NCI-H1092 treated with DMSO at 0.1 percent for 48 hours (cell line): Measurements from ENCODE around the gene IVNS1ABP.
"Not testable (repeated sequence)": the region's sequence is repeated elsewhere in the genome, so short reads cannot be mapped to it uniquely, and the experiment has no call there.

Source experiments
- DNase-seq: peaks from one replicate; lab custom pipeline; 2025; lab: John Stamatoyannopoulos, UW

Gene IVNS1ABP

GRCh38 chr1:185292237-185292636 lies 24.8 kb downstream of the IVNS1ABP start:
- no peak for DNase-seq

- DNase-seq, result no peak
These were observed 25.4 kb downstream of the IVNS1ABP start for GRCh38 chr1:185291652-185292051.

- no peak for DNase-seq
These were observed 25.9 kb downstream of the IVNS1ABP start for GRCh38 chr1:185291159-185291558.

GRCh38 chr1:185289880-185290279 lies 27.2 kb downstream of the IVNS1ABP start:
- DNase-seq, result no peak

- DNase-seq, result no peak
These were observed 28.6 kb downstream of the IVNS1ABP start for GRCh38 chr1:185288435-185288834.

- no peak for DNase-seq
These were observed 29.6 kb downstream of the IVNS1ABP start for GRCh38 chr1:185287451-185287850.

GRCh38 chr1:185284533-185285276 lies 32.3 kb downstream of the IVNS1ABP start:
- no peak for DNase-seq

- no peak for DNase-seq
These were observed 32.9 kb downstream of the IVNS1ABP start for GRCh38 chr1:185284116-185284515.

- DNase-seq, result no peak
These were observed 35.8 kb downstream of the IVNS1ABP start for GRCh38 chr1:185281245-185281644.

GRCh38 chr1:185280589-185280988 lies 36.5 kb downstream of the IVNS1ABP start:
- no peak for DNase-seq

GRCh38 chr1:185279571-185279970 lies 37.5 kb downstream of the IVNS1ABP start:
- no peak for DNase-seq

GRCh38 chr1:185271921-185272320 lies 45.1 kb downstream of the IVNS1ABP start:
- no peak for DNase-seq

GRCh38 chr1:185268352-185268751 lies 48.7 kb downstream of the IVNS1ABP start:
- no peak for DNase-seq

GRCh38 chr1:185267701-185268100 lies 49.3 kb downstream of the IVNS1ABP start:
- no peak for DNase-seq

- DNase-seq, result no peak
These were observed 49.7 kb downstream of the IVNS1ABP start for GRCh38 chr1:185267301-185267700.

- no peak for DNase-seq
These were observed 51.7 kb downstream of the IVNS1ABP start for GRCh38 chr1:185265314-185265713.

GRCh38 chr1:185263780-185264179 lies 53.3 kb downstream of the IVNS1ABP start:
- DNase-seq, result no peak

GRCh38 chr1:185263292-185263691 lies 53.8 kb downstream of the IVNS1ABP start:
- DNase-seq, result no peak

- no peak for DNase-seq
These were observed 54.9 kb downstream of the IVNS1ABP start for GRCh38 chr1:185262151-185262550.

GRCh38 chr1:185260611-185261010 lies 56.4 kb downstream of the IVNS1ABP start:
- no peak for DNase-seq

GRCh38 chr1:185258676-185259075 lies 58.4 kb downstream of the IVNS1ABP start:
- DNase-seq, result no peak

GRCh38 chr1:185257950-185258208 lies 59.2 kb downstream of the IVNS1ABP start:
- DNase-seq, result no peak

- DNase-seq, result not testable (repeated sequence)
These were observed 59.7 kb downstream of the IVNS1ABP start for GRCh38 chr1:185257116-185257949.

GRCh38 chr1:185255595-185255994 lies 61.4 kb downstream of the IVNS1ABP start:
- not testable (repeated sequence) for DNase-seq
